Anterior cingulate cortex (tissue), 58 donors: ENCODE measurements around the gene SPATS1.
"Not testable (repeated sequence)": the region's sequence is repeated elsewhere in the genome, so short reads cannot be mapped to it uniquely, and the experiment has no call there.

Source experiments
- DNase-seq, 58 donors: peaks; one replicate each; lab custom pipeline; 2025; lab: John Stamatoyannopoulos, UW

Gene SPATS1

DNA sequence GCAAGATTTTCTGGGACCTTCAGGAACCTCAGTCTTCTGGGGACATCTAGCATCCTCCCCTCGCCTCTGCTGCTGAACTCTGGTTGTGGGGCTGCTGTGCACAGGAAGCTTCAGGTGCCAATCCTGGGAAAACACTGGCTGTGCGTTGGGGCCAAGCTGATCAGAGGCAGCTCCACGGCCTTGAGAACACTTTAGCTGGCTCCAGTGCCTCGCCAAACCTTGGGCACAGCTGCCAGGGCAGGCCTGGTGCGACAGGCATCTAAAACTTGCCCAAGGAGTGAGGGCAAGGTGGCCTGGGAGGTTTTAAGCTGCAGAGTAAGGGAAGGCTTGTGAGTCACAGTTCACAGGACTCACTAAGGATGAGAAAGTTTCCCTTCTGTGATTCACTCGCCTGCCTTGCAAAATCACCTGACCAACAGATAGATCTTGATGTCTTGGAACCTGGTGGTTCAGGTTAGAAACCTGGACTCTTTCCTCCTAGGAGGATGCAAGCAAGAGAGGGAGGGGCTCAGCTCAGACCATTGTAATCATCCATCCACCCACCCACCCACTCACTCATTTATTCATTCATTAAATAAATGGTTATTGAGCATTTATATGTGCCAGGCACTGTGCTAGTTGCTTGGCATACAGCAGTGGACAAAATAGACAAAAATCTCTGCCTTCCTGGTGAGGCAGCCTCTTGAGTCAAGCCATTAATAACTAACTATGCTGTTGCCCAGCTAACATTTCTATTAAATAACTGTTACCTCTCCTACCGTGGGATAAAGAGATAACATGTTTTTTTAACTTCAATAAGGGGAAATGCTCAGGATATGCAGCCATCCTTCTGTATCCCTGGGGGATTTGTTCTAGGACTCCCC, 2.5 kb upstream of the SPATS1 start:
- DNase-seq = no peak

- DNase-seq = no peak
Observed at GRCh38 chr6:44341095-44341890, 1.2 kb upstream of the SPATS1 start.

DNA sequence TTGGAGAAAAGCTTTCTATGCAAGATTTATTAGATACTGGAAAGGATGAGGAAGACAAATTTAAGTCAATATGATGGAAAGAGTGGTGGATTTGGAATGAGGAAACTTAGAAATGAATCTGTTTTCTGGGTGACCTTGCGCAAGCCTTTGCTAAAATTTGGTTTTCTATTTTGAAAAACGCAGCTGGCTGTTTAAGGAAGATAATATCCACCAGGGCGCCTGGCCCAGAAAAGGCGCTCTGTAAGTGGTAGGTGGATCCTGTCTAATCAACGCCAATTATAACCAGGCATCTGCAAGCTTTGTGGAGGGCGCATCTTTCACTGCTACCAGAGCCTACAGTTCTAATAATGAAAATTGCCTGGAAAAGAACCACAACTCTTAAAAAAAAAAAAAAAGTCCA, 398 bp upstream of the SPATS1 start:
- peak in 25 of 58 donors; percentile 7 to 65 (median 37) for DNase-seq

GRCh38 chr6:44346818-44347217, 4.4 kb downstream of the SPATS1 start:
- not testable (repeated sequence) for DNase-seq

DNA sequence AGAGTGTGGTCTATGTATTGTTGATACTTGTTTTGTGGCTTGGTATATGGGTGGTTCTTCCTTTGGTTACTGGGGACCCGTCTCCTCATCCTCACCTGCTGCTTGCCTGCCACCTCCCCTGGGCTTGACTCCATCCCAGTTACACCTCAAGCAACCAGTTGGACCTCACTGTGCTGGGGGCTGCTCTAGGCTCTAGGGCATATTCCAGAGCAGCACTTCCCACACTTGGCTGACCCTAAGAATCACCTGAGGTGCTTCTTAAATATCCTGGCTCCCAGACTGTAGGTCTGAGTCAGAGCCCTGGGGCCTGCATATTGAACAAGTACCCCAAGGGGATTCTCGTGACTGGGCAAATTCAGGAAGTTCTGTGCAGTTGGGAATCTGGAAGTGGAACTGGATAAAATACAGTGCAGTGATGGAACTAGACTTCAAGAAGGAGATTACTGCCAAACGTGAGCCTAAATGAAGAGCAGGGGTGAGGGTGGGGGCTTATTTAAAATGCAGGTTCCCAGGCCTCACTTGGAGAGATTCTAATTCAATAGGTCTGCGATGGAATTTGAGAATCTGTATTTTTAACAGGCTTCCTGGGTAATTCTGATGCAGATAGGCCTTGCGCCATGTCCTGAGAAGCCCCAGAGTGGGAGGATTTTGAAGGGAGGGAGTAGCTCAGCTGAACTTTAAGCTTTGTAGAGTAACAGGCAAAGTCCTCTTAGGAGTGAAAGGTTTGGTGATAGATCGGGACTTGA, 7.6 kb downstream of the SPATS1 start:
- no peak for DNase-seq

DNA sequence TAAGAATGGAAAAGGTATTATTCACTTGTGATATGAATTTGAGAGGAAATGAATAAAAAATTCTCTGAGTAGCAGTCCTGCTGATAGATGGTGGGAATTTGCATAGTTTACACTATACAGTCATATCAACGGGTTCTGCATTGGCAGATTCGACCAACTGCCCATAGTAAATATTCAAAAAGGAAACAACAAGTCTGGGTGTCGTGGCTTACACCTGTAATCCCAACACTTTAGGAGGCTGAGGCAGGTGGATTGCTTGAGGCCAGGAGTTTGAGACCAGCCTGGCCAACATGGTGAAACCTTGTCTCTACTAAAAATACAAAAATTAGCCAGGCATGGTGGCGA, 8.2 kb downstream of the SPATS1 start:
- not testable (repeated sequence) for DNase-seq

DNA sequence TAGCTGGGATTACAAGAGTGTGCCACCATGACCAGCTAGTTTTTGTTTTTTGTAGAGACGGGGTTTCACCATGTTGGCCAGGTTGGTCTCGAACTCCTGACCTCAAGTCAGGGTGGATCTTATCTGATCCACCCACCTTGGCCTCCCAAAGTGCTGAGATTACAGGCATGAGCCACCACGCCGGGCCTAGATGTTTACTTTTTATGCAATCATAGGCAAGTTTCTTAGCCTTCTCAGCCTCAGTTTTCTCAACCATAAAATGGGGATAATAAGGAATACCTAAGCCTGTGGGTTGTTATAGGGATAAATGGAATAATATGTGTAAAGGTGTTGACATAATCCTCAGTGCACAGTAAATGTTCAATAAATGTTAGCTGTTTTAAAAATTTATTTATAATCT, 9.8 kb downstream of the SPATS1 start:
- no peak for DNase-seq

GRCh38 chr6:44353336-44353735, 10.9 kb downstream of the SPATS1 start:
- no peak for DNase-seq

- no peak for DNase-seq
Observed at GRCh38 chr6:44355640-44356039, 13.2 kb downstream of the SPATS1 start.

- no peak for DNase-seq
Observed at GRCh38 chr6:44356487-44356886, 14.0 kb downstream of the SPATS1 start.

GRCh38 chr6:44359973-44360372, 17.5 kb downstream of the SPATS1 start:
- DNase-seq = no peak

GRCh38 chr6:44361947-44362346, 19.5 kb downstream of the SPATS1 start:
- peak in 7 of 58 donors; percentile 10 to 28 (median 16) for DNase-seq

DNA sequence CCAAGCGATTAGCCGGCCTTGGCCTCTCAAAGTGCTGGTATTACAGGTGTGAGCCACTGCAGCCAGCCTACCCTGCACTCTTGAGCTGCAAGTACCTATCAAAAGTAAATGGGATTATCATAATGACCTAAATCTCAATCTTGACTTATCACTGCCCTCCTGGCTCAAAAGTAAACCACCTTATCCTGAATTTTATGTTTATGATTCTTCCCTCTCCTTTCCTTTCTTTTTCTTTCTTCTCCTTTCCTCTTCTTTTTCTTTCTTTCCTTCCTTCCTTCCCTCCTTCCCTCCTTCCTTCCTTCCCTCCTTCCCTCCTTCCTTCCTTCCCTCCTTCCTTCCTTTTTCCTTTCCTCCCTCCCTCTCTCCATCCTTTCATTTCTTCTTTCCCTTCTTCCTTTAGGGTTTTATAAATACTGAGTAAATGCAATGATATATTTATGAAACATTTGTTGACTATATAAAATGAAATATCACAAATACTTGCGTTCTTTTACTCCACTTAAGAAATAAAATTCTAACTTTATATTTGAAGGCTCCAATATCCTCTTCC, 21.0 kb downstream of the SPATS1 start:
- DNase-seq = no peak

DNA sequence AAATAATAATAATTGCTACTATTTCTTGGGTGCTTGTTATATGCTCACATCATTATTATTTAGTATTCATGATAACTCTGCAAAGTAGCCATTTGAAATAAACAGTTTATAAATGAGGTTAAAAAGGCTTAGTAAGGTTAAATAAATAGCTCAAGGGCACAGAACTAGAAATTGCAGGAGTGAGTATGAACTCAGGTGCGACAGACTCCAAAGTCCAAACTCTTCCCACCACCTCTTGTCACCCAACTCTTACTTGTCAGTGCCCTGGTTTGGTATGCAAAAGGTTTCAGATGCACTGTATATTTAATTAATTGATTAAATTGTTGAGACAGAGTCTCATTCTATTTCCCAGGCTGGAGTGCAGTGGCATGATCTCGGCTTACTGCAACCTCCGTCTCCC, 24.3 kb downstream of the SPATS1 start:
- no peak for DNase-seq

- DNase-seq = no peak
Observed at GRCh38 chr6:44367681-44368080, 25.2 kb downstream of the SPATS1 start.

- no peak for DNase-seq
Observed at GRCh38 chr6:44373051-44373450, 30.6 kb downstream of the SPATS1 start.

GRCh38 chr6:44373787-44374186, 31.3 kb downstream of the SPATS1 start:
- DNase-seq = no peak

DNA sequence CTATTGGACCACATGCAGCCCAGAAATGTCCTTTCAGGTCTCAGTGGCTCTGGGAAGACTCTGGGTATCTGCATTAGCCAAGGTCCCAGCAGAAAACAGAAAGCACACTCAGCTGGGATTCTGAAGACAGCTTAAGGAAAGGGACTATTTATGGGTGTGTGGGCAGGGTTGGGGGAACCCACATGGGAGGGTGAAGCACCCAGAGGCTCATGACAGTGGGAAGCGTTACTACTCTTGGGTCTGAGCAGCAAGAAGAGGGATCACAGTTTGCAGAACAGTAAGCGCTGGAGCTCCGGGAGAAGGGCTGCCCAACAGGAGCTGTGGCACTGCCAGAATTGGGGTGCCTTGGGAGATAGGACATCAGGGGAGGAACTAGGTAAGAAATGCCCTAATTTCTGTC, 32.6 kb downstream of the SPATS1 start:
- DNase-seq = no peak

GRCh38 chr6:44377484-44377883, 35.0 kb downstream of the SPATS1 start:
- no peak for DNase-seq

- no peak for DNase-seq
Observed at GRCh38 chr6:44377971-44378370, 35.5 kb downstream of the SPATS1 start.

- peak in 8 of 58 donors; percentile 2 to 33 (median 6) for DNase-seq
Observed at GRCh38 chr6:44381739-44382138, 39.3 kb downstream of the SPATS1 start.
